ENCODE results near the gene TEX51. TPM values are rescaled to one million over a fixed set of nuclear protein-coding genes. Genes with fewer than 3 reads are reported as not detected.

The TEX51 gene
- total RNA-seq, 1 experiment from 2014 or later, result not detected

GRCh38 chr2:126909366-126909765 is 10.7 kb downstream of the TEX51 start:
- CTCF ChIA-PET, result no interaction called here

More at GRCh38 chr2:126909366-126909765, 10.7 kb downstream of the TEX51 start:
- H3K4me2 ChIP-seq (ENCODE audit: low read length), result no peak overlapping the region
- no peak for TF ChIP-seq ATF3 (IDR thresholded peaks at IDR 0.05)
- no peak for TF ChIP-seq ZFX (IDR thresholded peaks at IDR 0.05)
- no peak for TF ChIP-seq YY1 (IDR thresholded peaks at IDR 0.05; ENCODE audit: extremely low read depth, insufficient replicate concordance, low read depth, low read length)
- TF ChIP-seq, protein P1, sequence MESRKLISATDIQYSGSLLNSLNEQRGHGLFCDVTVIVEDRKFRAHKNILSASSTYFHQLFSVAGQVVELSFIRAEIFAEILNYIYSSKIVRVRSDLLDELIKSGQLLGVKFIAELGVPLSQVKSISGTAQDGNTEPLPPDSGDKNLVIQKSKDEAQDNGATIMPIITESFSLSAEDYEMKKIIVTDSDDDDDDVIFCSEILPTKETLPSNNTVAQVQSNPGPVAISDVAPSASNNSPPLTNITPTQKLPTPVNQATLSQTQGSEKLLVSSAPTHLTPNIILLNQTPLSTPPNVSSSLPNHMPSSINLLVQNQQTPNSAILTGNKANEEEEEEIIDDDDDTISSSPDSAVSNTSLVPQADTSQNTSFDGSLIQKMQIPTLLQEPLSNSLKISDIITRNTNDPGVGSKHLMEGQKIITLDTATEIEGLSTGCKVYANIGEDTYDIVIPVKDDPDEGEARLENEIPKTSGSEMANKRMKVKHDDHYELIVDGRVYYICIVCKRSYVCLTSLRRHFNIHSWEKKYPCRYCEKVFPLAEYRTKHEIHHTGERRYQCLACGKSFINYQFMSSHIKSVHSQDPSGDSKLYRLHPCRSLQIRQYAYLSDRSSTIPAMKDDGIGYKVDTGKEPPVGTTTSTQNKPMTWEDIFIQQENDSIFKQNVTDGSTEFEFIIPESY (IDR thresholded peaks at IDR 0.05; ENCODE audit: extremely low read depth, insufficient replicate concordance, low read length), result no peak
- no peak for TF ChIP-seq SIN3A (IDR thresholded peaks at IDR 0.05; ENCODE audit: low read depth)
- no peak for TF ChIP-seq CTCF (IDR thresholded peaks at IDR 0.05 in 2 of 3, conservative IDR thresholded peaks at IDR 0.05 in 1 of 3; ENCODE audit: borderline replicate concordance in 1 of 3, insufficient read depth in 1 of 3, low read depth in 2 of 3, low read length in 2 of 3)
- TF ChIP-seq CBX3 (IDR thresholded peaks at IDR 0.05; ENCODE audit: low read depth), result no peak
- TF ChIP-seq CEBPB (IDR thresholded peaks at IDR 0.05; ENCODE audit: low read depth), result no peak
- no peak overlapping the region for H3K4me3 ChIP-seq (replicated peaks in 1 of 2; ENCODE audit: low read depth in 1 of 2, low read length in 2 of 2)
- no peaks in the 10 kb centered on the region for H3K36me3 ChIP-seq (ENCODE audit: control insufficient read depth in 1 of 2, insufficient read depth in 2 of 2, low read length in 2 of 2)
- no peak overlapping the region for H2AFZ ChIP-seq (ENCODE audit: low read depth, low read length, poor library complexity, severe bottlenecking)
- ATAC-seq (no peak), DNase-seq (ENCODE audit: low read depth, low spot score) (no peak)
- H3K9me3 ChIP-seq (ENCODE audit: control insufficient read depth in 1 of 2, insufficient read depth in 1 of 2, low read depth in 1 of 2, low read length in 2 of 2), result peaks cover 0 to 1% of the 10 kb centered on the region in 2 experiments; a peak in 1 of 4 replicates
- H3K27me3 ChIP-seq (ENCODE audit: insufficient read depth, low read length), result peaks cover 19% of the 10 kb centered on the region; the same call in 1 of the 2 replicates
- H3K27ac ChIP-seq (ENCODE audit: low read depth, low read length), result no peak overlapping the region
- H3K4me1 ChIP-seq (ENCODE audit: control insufficient read depth in 1 of 2, insufficient read depth in 2 of 2, low read length in 2 of 2), result no peaks in the 10 kb centered on the region
- H3K79me2 ChIP-seq (ENCODE audit: insufficient read depth, low read length), result no peaks in the 10 kb centered on the region
- no peaks in the 10 kb centered on the region for H4K20me1 ChIP-seq (ENCODE audit: insufficient read depth)
- RAD21 ChIA-PET (ENCODE audit: low non-redundant PET in 1 of 2, low total read pairs in 2 of 2, uncharacterized antibody in 2 of 2, unreplicated experiment in 2 of 2), result no interaction called here
- H3K9ac ChIP-seq (ENCODE audit: low read length), result no peak overlapping the region
- no TSS peak for BruUV-seq (replicated peaks)
- intact Hi-C loops (cut with micrococcal nuclease), result no loop called here
- POLR2A ChIA-PET, result no interaction called here
- H3K9me2 ChIP-seq (ENCODE audit: insufficient read depth), result no peaks in the 10 kb centered on the region

Data from HCT116 (cell line).